ENCODE results near the gene GLTP. TPM values are rescaled to one million over a fixed set of nuclear protein-coding genes. Genes with fewer than 3 reads are reported as not detected.

GLTP gene
- total RNA-seq, 4 donors from 2014 or later: 18.3 to 34.0 (median 22.4) TPM

- Histone ChIP-seq H3K27me3 (no peaks in the 10 kb centered on the region), H3K4me1 (no peaks in the 10 kb centered on the region), H3K4me3 (no peak overlapping the region), H3K9me3 (no peaks in the 10 kb centered on the region), H3K36me3 (peaks cover 0 to 98% of the 10 kb centered on the region in 2 donors), H3K27ac (no peak overlapping the region)
- TF ChIP-seq POLR2A (IDR thresholded peaks at IDR 0.05) (no peak), CTCF (IDR thresholded peaks at IDR 0.05 in 4 of 5, conservative IDR thresholded peaks at IDR 0.05 in 1 of 5) (no peak)
- in situ Hi-C loops (cut with MboI; ENCODE audit: low sequenced_read_pairs in 4 of 4): no loop called here
- no peak for ATAC-seq
- intact Hi-C loops (cut with DNase I; ENCODE audit: low total_unique reads): no loop called here
- no peak for DNase-seq
Measured at GRCh38 chr12:109910254-109910968, 30.1 kb upstream of the GLTP start.

- peaks cover 10 to 15% of the 10 kb centered on the region in 2 donors for H3K4me1 ChIP-seq
- TF ChIP-seq CTCF (IDR thresholded peaks at IDR 0.05 in 4 of 5, conservative IDR thresholded peaks at IDR 0.05 in 1 of 5): no peak
- TF ChIP-seq POLR2A (IDR thresholded peaks at IDR 0.05): no peak
Measured at GRCh38 chr12:109905301-109905700, 25.0 kb upstream of the GLTP start.

GRCh38 chr12:109902891-109903418 lies 22.6 kb upstream of the GLTP start:
- ATAC-seq (no peak), DNase-seq (no peak)
- H3K27me3 ChIP-seq: no peaks in the 10 kb centered on the region
- TF ChIP-seq CTCF (IDR thresholded peaks at IDR 0.05 in 4 of 5, conservative IDR thresholded peaks at IDR 0.05 in 1 of 5) (no peak), POLR2A (IDR thresholded peaks at IDR 0.05) (no peak)
- H3K9me3 ChIP-seq: no peaks in the 10 kb centered on the region
- no peak overlapping the region for H3K27ac ChIP-seq
- in situ Hi-C loops (cut with MboI; ENCODE audit: low sequenced_read_pairs in 4 of 4): no loop called here
- intact Hi-C loops (cut with DNase I; ENCODE audit: low total_unique reads): loop anchor here (5.0 kb wide), 1 partner anchor 94 kb away; the partner anchor contains the start of genes ANKRD13A and GIT2
- peaks cover 0 to 51% of the 10 kb centered on the region in 2 donors for H3K36me3 ChIP-seq
- H3K4me3 ChIP-seq: no peak overlapping the region
- peaks cover 10 to 15% of the 10 kb centered on the region in 2 donors for H3K4me1 ChIP-seq

More at GRCh38 chr12:109905301-109905700, 25.0 kb upstream of the GLTP start:
- H3K9me3 ChIP-seq: no peaks in the 10 kb centered on the region
- H3K27me3 ChIP-seq: no peaks in the 10 kb centered on the region
- intact Hi-C loops (cut with DNase I; ENCODE audit: low total_unique reads): no loop called here
- peaks cover 0 to 72% of the 10 kb centered on the region in 2 donors for H3K36me3 ChIP-seq
- ATAC-seq: no peak
- H3K4me3 ChIP-seq: no peak overlapping the region
- in situ Hi-C loops (cut with MboI; ENCODE audit: low sequenced_read_pairs in 4 of 4): no loop called here
- no peak for DNase-seq
- no peak overlapping the region for H3K27ac ChIP-seq

GRCh38 chr12:109900752-109901580 lies 20.6 kb upstream of the GLTP start:
- ATAC-seq: peak in 1 of 2 donors; percentile 5
- H3K4me1 ChIP-seq: peaks cover 10 to 15% of the 10 kb centered on the region in 2 donors
- intact Hi-C loops (cut with DNase I; ENCODE audit: low total_unique reads): loop anchor here (2.0 to 5.0 kb wide), 2 partner anchors 48 to 96 kb away; partner anchors contain the start of genes ANKRD13A and GIT2

More at GRCh38 chr12:109900752-109901580, 20.6 kb upstream of the GLTP start:
- H3K27ac ChIP-seq: peak overlapping the region; percentile 76 to 91 (median 83)
- TF ChIP-seq CTCF (IDR thresholded peaks at IDR 0.05 in 4 of 5, conservative IDR thresholded peaks at IDR 0.05 in 1 of 5) (no peak), POLR2A (IDR thresholded peaks at IDR 0.05) (no peak)
- no peaks in the 10 kb centered on the region for H3K27me3 ChIP-seq
- DNase-seq: no peak
- no peaks in the 10 kb centered on the region for H3K9me3 ChIP-seq
- peak overlapping the region; percentile 69 to 97 (median 80) for H3K4me3 ChIP-seq
- H3K36me3 ChIP-seq: peaks cover 0 to 31% of the 10 kb centered on the region in 2 donors
- in situ Hi-C loops (cut with MboI; ENCODE audit: low sequenced_read_pairs in 4 of 4): no loop called here
